MCF 10A (cell line): ENCODE measurements around the gene TLR9. TPM values are rescaled to one million over a fixed set of nuclear protein-coding genes. Genes with fewer than 3 reads are reported as not detected.

Experiments used
- BruUV-seq: library from RNA; stranded (reverse); fragments of 400-500 nt; replicated peaks from 2 replicates; lab custom pipeline; 2021; lab: Mats Ljungman, UMichigan
- CTCF ChIA-PET: fragments of 300-600 bp; sonication (Branson Sonifier 250); formaldehyde crosslinking; extraction: SDS; loops from one replicate; lab custom pipeline; 2021; ENCODE audit warnings: antibody characterized with exemption, inconsistent platforms; lab: Yijun Ruan, JAX
- POLR2A ChIA-PET: fragments of 300-600, 350-650 bp; sonication (Branson Sonifier 250); formaldehyde crosslinking; extraction: SDS; loops from one replicate; lab custom pipeline; 2020; ENCODE audit warnings: antibody characterized with exemption, inconsistent platforms; lab: Yijun Ruan, JAX
- DNase-seq: peaks from one replicate; pipeline ENCODE4 v3.0.0-alpha.2; 2018; ENCODE audit not compliant: unreplicated experiment
- H3K27ac Mint-ChIP-seq: one replicate; pipeline ENCODE4 v1.8.0; 2022; ENCODE audit warnings: mild to moderate bottlenecking, low read depth, mixed read lengths; ENCODE audit not compliant: unreplicated experiment
- H3K27me3 Mint-ChIP-seq: one replicate; pipeline ENCODE4 v1.8.0; 2022; ENCODE audit warnings: mixed read lengths; ENCODE audit not compliant: insufficient read depth, unreplicated experiment
- H3K36me3 Mint-ChIP-seq: one replicate; pipeline ENCODE4 v1.8.0; 2022; ENCODE audit warnings: mild to moderate bottlenecking, moderate library complexity, mixed read lengths; ENCODE audit not compliant: insufficient read depth, unreplicated experiment
- H3K4me1 Mint-ChIP-seq: one replicate; pipeline ENCODE4 v1.8.0; 2022; ENCODE audit warnings: mixed read lengths; ENCODE audit not compliant: insufficient read depth, unreplicated experiment
- H3K4me3 Mint-ChIP-seq: one replicate; pipeline ENCODE4 v1.8.0; 2022; ENCODE audit warnings: mild to moderate bottlenecking, moderate library complexity, mixed read lengths; ENCODE audit not compliant: unreplicated experiment
- H3K9me3 Mint-ChIP-seq: one replicate; pipeline ENCODE4 v1.8.0; 2022; ENCODE audit warnings: mixed read lengths; ENCODE audit not compliant: unreplicated experiment
- CTCF ChIP-seq: fragments of 200-600 bp; IDR thresholded peaks from one replicate; pipeline ENCODE4 v1.8.0; 2022; ENCODE audit warnings: antibody characterized with exemption, mild to moderate bottlenecking; ENCODE audit not compliant: unreplicated experiment
- intact Hi-C: fragments of 100-400 bp; cut with micrococcal nuclease; formaldehyde crosslinking; loops from 2 replicates; pipeline ENCODE4 v1.14.1; 2022
- total RNA-seq: library from RNA; stranded (reverse); gene quantifications from 2 replicates; pipeline ENCODE4 v1.2.3, GENCODE V29; 2022

TLR9 gene
- total RNA-seq, 1 experiment from 2014 or later: not detected

- no TSS peak for BruUV-seq
- POLR2A ChIA-PET: interaction anchor here (1.3 to 1.6 kb wide), 2 partner anchors 11 to 25 kb away, joined by 3 to 10 read pairs; partner anchors contain the start of gene GLYCTK
- H3K4me1 Mint-ChIP-seq: peaks cover 16% of the 10 kb centered on the region
- no peak for TF ChIP-seq CTCF
- CTCF ChIA-PET: interaction anchor here (1.3 kb wide), 1 partner anchor 12 kb away, joined by 3 read pairs; no protein-coding TSS in a partner anchor
- H3K4me3 Mint-ChIP-seq: no peak overlapping the region
- no peaks in the 10 kb centered on the region for H3K27me3 Mint-ChIP-seq
- DNase-seq: no peak
- H3K9me3 Mint-ChIP-seq: no peaks in the 10 kb centered on the region
- peaks cover 100% of the 10 kb centered on the region for H3K36me3 Mint-ChIP-seq
- no peak overlapping the region for H3K27ac Mint-ChIP-seq
- intact Hi-C loops: no loop called here
Measured at GRCh38 chr3:52262447-52262846, 37.0 kb upstream of the TLR9 start.

GRCh38 chr3:52259448-52259847 is 34.0 kb upstream of the TLR9 start:
- no peaks in the 10 kb centered on the region for H3K9me3 Mint-ChIP-seq
- no peaks in the 10 kb centered on the region for H3K27me3 Mint-ChIP-seq
- no TSS peak for BruUV-seq
- intact Hi-C loops: no loop called here
- CTCF ChIA-PET: interaction anchor here (0.6 to 1.6 kb wide), 4 partner anchors 19 to 80 kb away, joined by 3 to 7 read pairs (median 4); no protein-coding TSS in a partner anchor
- no peak overlapping the region for H3K27ac Mint-ChIP-seq
- no peak for TF ChIP-seq CTCF
- DNase-seq: no peak
- no peak overlapping the region for H3K4me3 Mint-ChIP-seq
- peaks cover 98% of the 10 kb centered on the region for H3K36me3 Mint-ChIP-seq
- H3K4me1 Mint-ChIP-seq: peaks cover 14% of the 10 kb centered on the region
- POLR2A ChIA-PET: interaction anchor here (1.2 kb wide), 1 partner anchor 19 kb away, joined by 7 read pairs; the partner anchor contains the start of gene WDR82

- Mint-ChIP-seq H3K4me3 (no peak overlapping the region), H3K36me3 (peaks cover 97% of the 10 kb centered on the region), H3K27ac (no peak overlapping the region), H3K4me1 (peaks cover 10% of the 10 kb centered on the region), H3K9me3 (no peaks in the 10 kb centered on the region), H3K27me3 (no peaks in the 10 kb centered on the region)
- no TSS peak for BruUV-seq
- ChIA-PET POLR2A (no interaction called here), CTCF (interaction anchor here (0.5 to 1.2 kb wide), 3 partner anchors 39 to 114 kb away, joined by 3 to 4 read pairs (median 4); no protein-coding TSS in a partner anchor)
- no peak for DNase-seq
- intact Hi-C loops: no loop called here
- TF ChIP-seq CTCF: no peak
Measured at GRCh38 chr3:52259035-52259434, 33.6 kb upstream of the TLR9 start.

GRCh38 chr3:52257911-52258310 is 32.5 kb upstream of the TLR9 start:
- H3K36me3 Mint-ChIP-seq: peaks cover 94% of the 10 kb centered on the region
- no TSS peak for BruUV-seq
- H3K4me3 Mint-ChIP-seq: no peak overlapping the region
- no peak for DNase-seq
- TF ChIP-seq CTCF: no peak
- no peaks in the 10 kb centered on the region for H3K27me3 Mint-ChIP-seq
- no peak overlapping the region for H3K27ac Mint-ChIP-seq
- intact Hi-C loops: no loop called here
- H3K4me1 Mint-ChIP-seq: peaks cover under 1% of the 10 kb centered on the region
- POLR2A ChIA-PET: no interaction called here
- CTCF ChIA-PET: interaction anchor here (0.5 to 1.2 kb wide), 4 partner anchors 37 to 136 kb away, joined by 3 to 4 read pairs (median 3); no protein-coding TSS in a partner anchor
- H3K9me3 Mint-ChIP-seq: no peaks in the 10 kb centered on the region
